Measurements from ENCODE around the gene OPALIN.

- no peak for TF ChIP-seq CTCF (IDR thresholded peaks at IDR 0.05)
- TF ChIP-seq POLR2A (IDR thresholded peaks at IDR 0.05), result no peak
These were observed 6.2 kb downstream of the OPALIN start for GRCh38 chr10:96352582-96352981.

All from lower leg skin (tissue), 3 donors.